Mucosa of descending colon (tissue), 3 donors: ENCODE measurements around the gene CENPX. TPM values are rescaled to one million over a fixed set of nuclear protein-coding genes. Genes with fewer than 3 reads are reported as not detected.

Experiments
- ATAC-seq: fragments of 200-7000 bp; cut with Tn5 transposase; one replicate; pipeline ENCODE4 v1.9.1; 2020; ENCODE audit warnings: mild to moderate bottlenecking, moderate library complexity
- DNase-seq, 3 donors: peaks; one replicate each; pipeline ENCODE4 v3.0.0-alpha.2; 2020
- H3K36me3 ChIP-seq: fragments of 200-600 bp; one replicate; pipeline ENCODE4 v1.8.0; 2021; ENCODE audit warnings: low read depth, mild to moderate bottlenecking
- H3K4me1 ChIP-seq: fragments of 200-600 bp; one replicate; pipeline ENCODE4 v1.8.0; 2021; ENCODE audit warnings: low read depth, mild to moderate bottlenecking
- H3K4me3 ChIP-seq: fragments of 200-600 bp; one replicate; pipeline ENCODE4 v1.8.0; 2021; ENCODE audit warnings: mild to moderate bottlenecking
- H3K9me3 ChIP-seq: fragments of 200-600 bp; one replicate; pipeline ENCODE4 v1.8.0; 2021; ENCODE audit warnings: mild to moderate bottlenecking
- intact Hi-C, 2 donors: fragments of 100-400 bp; cut with DNase I in 1 of 2; cut with micrococcal nuclease in 1 of 2; formaldehyde crosslinking; loops; one replicate each; pipeline versions ENCODE4 v1.11.0 to v1.11.1; 2022; cut with DNase I, micrococcal nuclease
- total RNA-seq, 3 donors: library from RNA; stranded (reverse); fragmentation: NEBNext Ultra II Directional in 2 of 3; extraction: Animal tissue kit (Norgen Biotek cat#: 25700) in 2 of 3; gene quantifications; one replicate each; pipeline versions ENCODE4 v1.2.1 to v1.2.4, GENCODE V29; 2021 to 2023
- TF ChIP-seq, protein P1 (sequence below): fragments of 200-600 bp; IDR thresholded peaks from one replicate; pipeline ENCODE4 v1.8.0; 2022; ENCODE audit warnings: antibody characterized with exemption, mild to moderate bottlenecking
- donor health status: DM: no; HTN: no; CAD: no; lungs with moderate emphysema.
- donor health status: DM: no; HTN: no; CAD: no.
- donor health status: DM: no; HTN: yes; CAD: no.

CENPX gene
- total RNA-seq, 3 donors from 2014 or later: 76.3 to 114 (median 81.3) TPM

- H3K4me1 ChIP-seq: no peaks in the 10 kb centered on the region
- H3K4me3 ChIP-seq: no peak overlapping the region
- ATAC-seq (no peak), DNase-seq (no peak)
- H3K9me3 ChIP-seq: no peaks in the 10 kb centered on the region
- no peaks in the 10 kb centered on the region for H3K36me3 ChIP-seq
- intact Hi-C loops: no loop called here
- TF ChIP-seq, protein P1, sequence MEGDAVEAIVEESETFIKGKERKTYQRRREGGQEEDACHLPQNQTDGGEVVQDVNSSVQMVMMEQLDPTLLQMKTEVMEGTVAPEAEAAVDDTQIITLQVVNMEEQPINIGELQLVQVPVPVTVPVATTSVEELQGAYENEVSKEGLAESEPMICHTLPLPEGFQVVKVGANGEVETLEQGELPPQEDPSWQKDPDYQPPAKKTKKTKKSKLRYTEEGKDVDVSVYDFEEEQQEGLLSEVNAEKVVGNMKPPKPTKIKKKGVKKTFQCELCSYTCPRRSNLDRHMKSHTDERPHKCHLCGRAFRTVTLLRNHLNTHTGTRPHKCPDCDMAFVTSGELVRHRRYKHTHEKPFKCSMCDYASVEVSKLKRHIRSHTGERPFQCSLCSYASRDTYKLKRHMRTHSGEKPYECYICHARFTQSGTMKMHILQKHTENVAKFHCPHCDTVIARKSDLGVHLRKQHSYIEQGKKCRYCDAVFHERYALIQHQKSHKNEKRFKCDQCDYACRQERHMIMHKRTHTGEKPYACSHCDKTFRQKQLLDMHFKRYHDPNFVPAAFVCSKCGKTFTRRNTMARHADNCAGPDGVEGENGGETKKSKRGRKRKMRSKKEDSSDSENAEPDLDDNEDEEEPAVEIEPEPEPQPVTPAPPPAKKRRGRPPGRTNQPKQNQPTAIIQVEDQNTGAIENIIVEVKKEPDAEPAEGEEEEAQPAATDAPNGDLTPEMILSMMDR: no peak
Observed at GRCh38 chr17:81998691-81999438, 23.8 kb downstream of the CENPX start.

DNA sequence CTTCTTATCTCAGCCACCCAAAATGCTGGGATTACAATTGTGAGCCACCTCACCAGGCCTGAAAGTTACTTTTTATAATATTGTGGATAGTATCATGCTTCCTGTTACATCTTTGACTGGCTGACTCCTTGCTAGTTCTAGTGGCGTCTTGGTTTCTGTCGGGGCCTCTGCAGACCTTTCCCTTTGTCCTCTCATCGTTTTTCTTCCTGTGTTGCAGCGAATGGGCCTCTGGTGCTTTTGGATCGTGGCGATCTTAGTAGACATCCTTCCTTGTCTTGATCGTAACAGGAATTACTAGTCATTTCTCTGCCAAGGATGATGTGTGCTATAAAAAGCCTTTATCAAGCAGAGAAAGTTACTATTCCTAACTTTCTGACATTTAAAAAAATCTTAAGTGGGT lies 24.5 kb downstream of the CENPX start:
- TF ChIP-seq, protein P1: no peak
- DNase-seq (no peak), ATAC-seq (no peak)
- H3K4me3 ChIP-seq: no peak overlapping the region
- H3K9me3 ChIP-seq: no peaks in the 10 kb centered on the region
- no peaks in the 10 kb centered on the region for H3K36me3 ChIP-seq
- no peaks in the 10 kb centered on the region for H3K4me1 ChIP-seq
- intact Hi-C loops: no loop called here

- TF ChIP-seq, protein P1: no peak
- no peak for DNase-seq
- H3K36me3 ChIP-seq: no peaks in the 10 kb centered on the region
- H3K4me3 ChIP-seq: no peak overlapping the region
- H3K9me3 ChIP-seq: no peaks in the 10 kb centered on the region
- no peak for ATAC-seq
- H3K4me1 ChIP-seq: peaks cover 6% of the 10 kb centered on the region
- intact Hi-C loops: no loop called here
Observed at GRCh38 chr17:81996757-81997441, 25.8 kb downstream of the CENPX start.

DNA sequence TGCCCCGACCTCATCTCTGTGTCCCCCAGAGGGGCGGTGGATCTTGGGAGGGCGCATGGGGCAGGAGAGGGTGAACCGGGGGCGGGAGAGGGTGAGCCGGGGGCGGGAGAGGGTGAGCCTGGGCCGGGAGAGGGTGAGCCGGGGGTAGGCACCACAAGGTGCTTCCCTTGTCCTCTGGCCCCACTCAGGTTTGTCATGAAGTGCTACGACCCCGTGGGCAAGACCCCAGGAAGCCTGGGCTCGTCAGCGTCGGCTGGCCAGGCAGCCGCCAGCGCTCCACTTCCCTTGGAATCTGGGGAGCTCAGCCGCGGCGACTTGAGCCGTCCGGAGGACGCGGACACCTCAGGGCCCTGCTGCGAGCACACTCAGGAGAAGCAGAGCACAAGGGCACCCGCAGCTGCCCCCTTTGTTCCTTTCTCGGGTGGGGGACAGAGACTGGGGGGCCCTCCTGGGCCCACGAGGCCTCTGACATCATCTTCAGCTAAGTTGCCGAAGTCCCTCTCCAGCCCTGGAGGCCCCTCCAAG lies 26.4 kb downstream of the CENPX start:
- Histone ChIP-seq H3K9me3 (no peaks in the 10 kb centered on the region), H3K4me1 (peaks cover 10% of the 10 kb centered on the region), H3K4me3 (no peak overlapping the region), H3K36me3 (no peaks in the 10 kb centered on the region)
- no peak for ATAC-seq
- intact Hi-C loops: no loop called here
- no peak for DNase-seq
- TF ChIP-seq, protein P1: no peak

GRCh38 chr17:81995463-81996231 lies 27.0 kb downstream of the CENPX start:
- Histone ChIP-seq H3K4me3 (no peak overlapping the region), H3K4me1 (peaks cover 14% of the 10 kb centered on the region), H3K36me3 (no peaks in the 10 kb centered on the region), H3K9me3 (no peaks in the 10 kb centered on the region)
- DNase-seq (peak in 1 of 3 donors; percentile 36), ATAC-seq (no peak)
- intact Hi-C loops: no loop called here
- TF ChIP-seq, protein P1: no peak
